22Rv1 (cell line): ENCODE measurements around the gene DMD.

Experiments used
- ZFX ChIP-seq: fragments of 450-650 bp; IDR thresholded peaks from 2 replicates; pipeline ENCODE4 v1.6.1; 2017; ENCODE audit warnings: antibody characterized with exemption, borderline replicate concordance
- TF ChIP-seq, protein P1 (sequence below): fragments of 450-650 bp; IDR thresholded peaks from 2 replicates; pipeline ENCODE4 v1.5.1; 2017; ENCODE audit warnings: mild to moderate bottlenecking

DNA sequence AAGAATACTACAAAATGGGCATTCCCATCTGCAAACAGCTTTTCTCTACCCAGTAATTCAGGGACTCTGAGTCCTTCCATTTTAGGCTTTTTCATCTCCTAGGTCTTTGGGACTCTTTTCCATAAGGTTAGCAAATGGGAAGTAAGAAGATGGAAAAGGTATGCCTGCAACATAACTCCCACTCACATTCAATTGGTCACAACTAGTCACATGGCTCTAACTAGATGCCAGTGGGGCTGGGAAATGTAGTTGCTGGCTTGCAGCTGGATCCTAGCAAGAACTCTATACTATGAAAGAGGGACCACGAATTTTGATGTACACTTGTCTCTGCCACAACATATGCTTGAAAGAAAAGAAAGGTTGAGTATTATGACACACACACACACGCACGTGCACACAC lies 1184.6 kb downstream of the DMD start:
- TF ChIP-seq, protein P1, sequence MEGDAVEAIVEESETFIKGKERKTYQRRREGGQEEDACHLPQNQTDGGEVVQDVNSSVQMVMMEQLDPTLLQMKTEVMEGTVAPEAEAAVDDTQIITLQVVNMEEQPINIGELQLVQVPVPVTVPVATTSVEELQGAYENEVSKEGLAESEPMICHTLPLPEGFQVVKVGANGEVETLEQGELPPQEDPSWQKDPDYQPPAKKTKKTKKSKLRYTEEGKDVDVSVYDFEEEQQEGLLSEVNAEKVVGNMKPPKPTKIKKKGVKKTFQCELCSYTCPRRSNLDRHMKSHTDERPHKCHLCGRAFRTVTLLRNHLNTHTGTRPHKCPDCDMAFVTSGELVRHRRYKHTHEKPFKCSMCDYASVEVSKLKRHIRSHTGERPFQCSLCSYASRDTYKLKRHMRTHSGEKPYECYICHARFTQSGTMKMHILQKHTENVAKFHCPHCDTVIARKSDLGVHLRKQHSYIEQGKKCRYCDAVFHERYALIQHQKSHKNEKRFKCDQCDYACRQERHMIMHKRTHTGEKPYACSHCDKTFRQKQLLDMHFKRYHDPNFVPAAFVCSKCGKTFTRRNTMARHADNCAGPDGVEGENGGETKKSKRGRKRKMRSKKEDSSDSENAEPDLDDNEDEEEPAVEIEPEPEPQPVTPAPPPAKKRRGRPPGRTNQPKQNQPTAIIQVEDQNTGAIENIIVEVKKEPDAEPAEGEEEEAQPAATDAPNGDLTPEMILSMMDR: no peak
- no peak for TF ChIP-seq ZFX
